ENCODE measurements around the gene IL15. TPM values are rescaled to one million over a fixed set of nuclear protein-coding genes. Genes with fewer than 3 reads are reported as not detected.
"Not testable (repeated sequence)": the region's sequence is repeated elsewhere in the genome, so short reads cannot be mapped to it uniquely, and the experiment has no call there.

The IL15 gene
- total RNA-seq, 6 donors from 2014 or later = 2.1 to 12.1 (median 7.4) TPM

DNA sequence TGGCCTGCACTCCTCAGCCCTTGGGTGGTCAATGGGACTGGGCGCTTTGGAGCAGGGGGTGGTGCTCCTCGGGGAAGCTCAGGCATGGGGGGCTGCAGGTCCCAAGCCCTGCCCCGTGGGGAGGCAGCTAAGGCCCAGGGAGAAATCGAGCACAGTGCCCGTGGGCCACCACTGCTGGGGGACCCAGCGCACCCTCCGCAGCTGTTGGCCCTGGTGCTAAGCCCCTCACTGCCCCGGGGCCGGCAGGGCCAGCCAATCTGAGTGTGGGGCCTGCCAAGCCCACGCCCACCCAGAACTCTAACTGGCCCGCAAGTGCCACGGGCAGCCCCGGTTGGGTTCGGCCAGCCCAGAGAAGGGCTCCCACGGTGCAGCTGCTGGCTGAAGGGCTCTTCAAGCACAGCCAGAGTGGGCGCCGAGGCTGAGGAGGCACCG lies 30.9 kb upstream of the IL15 start:
- no peak for TF ChIP-seq POLR2A (IDR thresholded peaks at IDR 0.05)
- TF ChIP-seq POLR2AphosphoS5 (IDR thresholded peaks at IDR 0.05) = no peak
- TF ChIP-seq, protein P1, sequence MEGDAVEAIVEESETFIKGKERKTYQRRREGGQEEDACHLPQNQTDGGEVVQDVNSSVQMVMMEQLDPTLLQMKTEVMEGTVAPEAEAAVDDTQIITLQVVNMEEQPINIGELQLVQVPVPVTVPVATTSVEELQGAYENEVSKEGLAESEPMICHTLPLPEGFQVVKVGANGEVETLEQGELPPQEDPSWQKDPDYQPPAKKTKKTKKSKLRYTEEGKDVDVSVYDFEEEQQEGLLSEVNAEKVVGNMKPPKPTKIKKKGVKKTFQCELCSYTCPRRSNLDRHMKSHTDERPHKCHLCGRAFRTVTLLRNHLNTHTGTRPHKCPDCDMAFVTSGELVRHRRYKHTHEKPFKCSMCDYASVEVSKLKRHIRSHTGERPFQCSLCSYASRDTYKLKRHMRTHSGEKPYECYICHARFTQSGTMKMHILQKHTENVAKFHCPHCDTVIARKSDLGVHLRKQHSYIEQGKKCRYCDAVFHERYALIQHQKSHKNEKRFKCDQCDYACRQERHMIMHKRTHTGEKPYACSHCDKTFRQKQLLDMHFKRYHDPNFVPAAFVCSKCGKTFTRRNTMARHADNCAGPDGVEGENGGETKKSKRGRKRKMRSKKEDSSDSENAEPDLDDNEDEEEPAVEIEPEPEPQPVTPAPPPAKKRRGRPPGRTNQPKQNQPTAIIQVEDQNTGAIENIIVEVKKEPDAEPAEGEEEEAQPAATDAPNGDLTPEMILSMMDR (IDR thresholded peaks at IDR 0.05) = no peak
- TF ChIP-seq EP300 (IDR thresholded peaks at IDR 0.05) = no peak
- no peak overlapping the region for H3K4me3 ChIP-seq
- 89% methylated on average over 8 of the region's 18 CpGs; no CpG with 5 or more reads in 1 of the 2 donors for WGBS, 2 donors
- H3K36me3 ChIP-seq = no peaks in the 10 kb centered on the region
- no peaks in the 10 kb centered on the region for H3K4me1 ChIP-seq
- no peaks in the 10 kb centered on the region for H3K27me3 ChIP-seq
- peak in 1 of 2 donors; percentile 74 for DNase-seq
- no peak overlapping the region for H3K27ac ChIP-seq
- H3K9me3 ChIP-seq = no peaks in the 10 kb centered on the region
- no peak for ATAC-seq (ENCODE audit: low FRiP score in 2 of 2)

DNA sequence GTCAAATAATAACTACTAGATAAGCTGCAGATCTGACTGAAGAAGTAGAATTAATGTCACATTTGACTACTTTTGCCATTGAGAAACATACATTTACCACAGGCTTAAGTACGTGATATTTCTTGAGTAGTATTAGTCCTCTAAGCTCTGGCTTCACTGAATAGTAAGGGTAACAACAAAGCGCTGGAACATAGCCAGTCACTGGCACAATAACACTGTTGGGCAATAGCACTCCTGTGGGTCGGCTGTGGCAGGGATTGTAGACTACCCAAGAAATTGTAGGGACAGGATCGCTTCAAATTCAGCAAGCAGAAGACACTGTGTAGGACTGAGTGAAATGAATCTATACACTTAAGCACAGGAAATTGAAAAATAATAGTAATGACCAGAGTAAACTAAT lies 27.1 kb upstream of the IL15 start:
- Histone ChIP-seq H3K27ac (no peak overlapping the region), H3K4me1 (no peaks in the 10 kb centered on the region), H3K4me3 (no peak overlapping the region), H3K9me3 (no peaks in the 10 kb centered on the region), H3K27me3 (no peaks in the 10 kb centered on the region), H3K36me3 (no peaks in the 10 kb centered on the region)
- 52 to 59% methylated on average over 4 of the region's 4 CpGs for WGBS, 2 donors
- DNase-seq = peak in 1 of 2 donors; percentile 59
- TF ChIP-seq, protein P1 (IDR thresholded peaks at IDR 0.05) = no peak
- TF ChIP-seq EP300 (IDR thresholded peaks at IDR 0.05) (no peak), POLR2A (IDR thresholded peaks at IDR 0.05) (no peak), POLR2AphosphoS5 (IDR thresholded peaks at IDR 0.05) (no peak)
- ATAC-seq (ENCODE audit: low FRiP score in 2 of 2) = no peak

- TF ChIP-seq POLR2A (IDR thresholded peaks at IDR 0.05) = no peak
- TF ChIP-seq, protein P1 (IDR thresholded peaks at IDR 0.05) = no peak
- no peak for TF ChIP-seq EP300 (IDR thresholded peaks at IDR 0.05)
- TF ChIP-seq POLR2AphosphoS5 (IDR thresholded peaks at IDR 0.05) = no peak
- no peak for DNase-seq
- no peak for ATAC-seq (ENCODE audit: low FRiP score in 2 of 2)
- Histone ChIP-seq H3K36me3 (no peaks in the 10 kb centered on the region), H3K9me3 (no peaks in the 10 kb centered on the region), H3K4me1 (no peaks in the 10 kb centered on the region), H3K27ac (no peak overlapping the region), H3K27me3 (no peaks in the 10 kb centered on the region), H3K4me3 (no peak overlapping the region)
Measured at GRCh38 chr4:141610365-141610764, 26.0 kb upstream of the IL15 start.

DNA sequence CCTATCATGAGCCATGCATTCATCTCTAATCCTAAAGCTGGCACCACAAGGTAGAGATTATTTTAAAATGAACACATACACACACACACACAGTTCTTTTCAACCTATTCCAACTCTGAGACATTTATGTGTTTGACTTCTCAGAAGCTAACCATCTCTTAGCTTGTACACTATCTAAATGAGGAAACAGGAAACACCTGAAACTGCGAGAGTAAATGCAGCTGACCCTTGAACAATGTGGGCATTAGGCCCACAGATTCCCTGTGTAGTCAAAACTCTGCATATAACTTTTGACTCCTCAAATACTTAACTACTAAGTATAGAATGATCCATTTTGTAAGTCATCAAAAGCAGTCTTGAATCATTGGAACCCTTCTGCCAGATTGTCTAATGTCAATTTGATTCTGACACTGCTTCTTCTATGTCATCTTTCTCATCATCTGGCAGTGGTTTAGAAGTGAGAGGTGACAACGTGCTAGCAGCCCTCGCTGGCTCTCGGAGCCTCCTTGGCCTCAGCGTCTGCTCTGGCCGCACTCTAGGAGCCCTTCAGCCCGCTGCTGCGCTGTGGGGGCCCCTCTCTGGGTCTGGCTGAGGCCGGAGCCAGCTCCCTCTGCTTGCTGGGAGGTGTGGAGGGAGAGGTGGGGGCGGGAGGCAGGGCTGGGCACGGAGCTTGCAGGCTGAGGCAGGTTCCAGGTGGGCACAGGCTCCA lies 21.4 kb upstream of the IL15 start:
- Histone ChIP-seq H3K27ac (no peak overlapping the region), H3K36me3 (no peaks in the 10 kb centered on the region), H3K4me3 (no peak overlapping the region), H3K4me1 (no peaks in the 10 kb centered on the region), H3K9me3 (no peaks in the 10 kb centered on the region), H3K27me3 (no peaks in the 10 kb centered on the region)
- DNase-seq (peak in 1 of 2 donors; percentile 54), ATAC-seq (ENCODE audit: low FRiP score in 2 of 2) (no peak)
- TF ChIP-seq POLR2A (IDR thresholded peaks at IDR 0.05) (no peak), EP300 (IDR thresholded peaks at IDR 0.05) (no peak), POLR2AphosphoS5 (IDR thresholded peaks at IDR 0.05) (no peak)
- TF ChIP-seq, protein P1 (IDR thresholded peaks at IDR 0.05) = no peak
- 66 to 77% methylated on average over 7 to 11 of the region's 11 CpGs for WGBS, 2 donors

GRCh38 chr4:141615587-141615918 lies 20.8 kb upstream of the IL15 start:
- not testable (repeated sequence) for DNase-seq; H3K4me1 ChIP-seq; H3K9me3 ChIP-seq; H3K27me3 ChIP-seq; H3K27ac ChIP-seq; H3K4me3 ChIP-seq; H3K36me3 ChIP-seq; ATAC-seq (ENCODE audit: low FRiP score in 2 of 2)
- WGBS, 2 donors = 97 to 100% methylated on average over 1 to 8 of the region's 8 CpGs
